Neural progenitor cell (in vitro differentiated cells): ENCODE results near the gene TARBP1.

ENCODE experiments used
- EZH2 ChIP-seq: fragments of 200-600 bp; sonication (generic); IDR thresholded peaks from 2 replicates; pipeline ENCODE4 v1.6.1; 2017; ENCODE audit warnings: antibody characterized with exemption, mild to moderate bottlenecking, moderate library complexity
- EZH2phosphoT487 ChIP-seq: fragments of 200-600 bp; sonication (generic); IDR thresholded peaks from 2 replicates; pipeline ENCODE4 v1.6.1; 2017; ENCODE audit warnings: antibody characterized with exemption
- TF ChIP-seq, protein P1 (sequence below): fragments of 200-600 bp; sonication (generic); IDR thresholded peaks from 2 replicates; pipeline ENCODE4 v1.5.1; 2017; ENCODE audit warnings: antibody characterized with exemption, mild to moderate bottlenecking

DNA sequence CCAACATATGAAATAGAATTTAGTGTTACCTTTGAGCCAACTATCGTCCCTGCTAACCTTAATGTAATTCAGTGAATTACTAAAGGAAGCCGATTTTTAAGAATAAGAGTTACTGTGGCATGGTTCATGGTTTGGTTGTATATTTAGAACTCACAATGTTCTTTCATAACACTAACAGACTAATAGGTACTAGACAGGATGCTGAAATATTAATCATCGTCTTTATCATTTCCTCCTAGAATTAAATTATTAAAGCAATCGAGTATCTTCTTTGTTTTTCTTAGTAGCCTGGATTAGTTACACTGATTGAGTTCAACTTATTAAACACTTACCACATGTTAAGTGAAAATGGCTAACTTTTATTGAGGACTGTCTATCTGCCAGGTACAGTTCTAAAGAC lies 47.7 kb downstream of the TARBP1 start:
- TF ChIP-seq, protein P1, sequence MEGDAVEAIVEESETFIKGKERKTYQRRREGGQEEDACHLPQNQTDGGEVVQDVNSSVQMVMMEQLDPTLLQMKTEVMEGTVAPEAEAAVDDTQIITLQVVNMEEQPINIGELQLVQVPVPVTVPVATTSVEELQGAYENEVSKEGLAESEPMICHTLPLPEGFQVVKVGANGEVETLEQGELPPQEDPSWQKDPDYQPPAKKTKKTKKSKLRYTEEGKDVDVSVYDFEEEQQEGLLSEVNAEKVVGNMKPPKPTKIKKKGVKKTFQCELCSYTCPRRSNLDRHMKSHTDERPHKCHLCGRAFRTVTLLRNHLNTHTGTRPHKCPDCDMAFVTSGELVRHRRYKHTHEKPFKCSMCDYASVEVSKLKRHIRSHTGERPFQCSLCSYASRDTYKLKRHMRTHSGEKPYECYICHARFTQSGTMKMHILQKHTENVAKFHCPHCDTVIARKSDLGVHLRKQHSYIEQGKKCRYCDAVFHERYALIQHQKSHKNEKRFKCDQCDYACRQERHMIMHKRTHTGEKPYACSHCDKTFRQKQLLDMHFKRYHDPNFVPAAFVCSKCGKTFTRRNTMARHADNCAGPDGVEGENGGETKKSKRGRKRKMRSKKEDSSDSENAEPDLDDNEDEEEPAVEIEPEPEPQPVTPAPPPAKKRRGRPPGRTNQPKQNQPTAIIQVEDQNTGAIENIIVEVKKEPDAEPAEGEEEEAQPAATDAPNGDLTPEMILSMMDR = no peak
- TF ChIP-seq EZH2 (no peak), EZH2phosphoT487 (no peak)
